Calu3 (cell line): ENCODE measurements around the gene CASTOR1. TPM values are rescaled to one million over a fixed set of nuclear protein-coding genes. Genes with fewer than 3 reads are reported as not detected.

Experiments
- BruUV-seq: library from RNA; stranded (reverse); fragments of 400-500 nt; replicated peaks from 2 replicates; lab custom pipeline; 2021; lab: Mats Ljungman, UMichigan
- CTCF ChIA-PET: fragments of 300-600 bp; sonication (Branson Sonifier 250); formaldehyde crosslinking; loops from one replicate; lab custom pipeline; 2022; ENCODE audit warnings: antibody characterized with exemption; lab: Charles Lee
- DNase-seq: peaks from one replicate; pipeline ENCODE4 v3.0.0; 2022
- H3K27ac Mint-ChIP-seq: one replicate; pipeline ENCODE4 v1.8.0; 2022; ENCODE audit warnings: mixed read lengths; ENCODE audit not compliant: unreplicated experiment
- H3K27me3 Mint-ChIP-seq: one replicate; pipeline ENCODE4 v1.8.0; 2022; ENCODE audit warnings: mixed read lengths; ENCODE audit not compliant: unreplicated experiment
- H3K36me3 Mint-ChIP-seq: one replicate; pipeline ENCODE4 v1.8.0; 2022; ENCODE audit warnings: mild to moderate bottlenecking, moderate library complexity, mixed read lengths; ENCODE audit not compliant: insufficient read depth, unreplicated experiment
- H3K4me1 Mint-ChIP-seq: one replicate; pipeline ENCODE4 v1.8.0; 2022; ENCODE audit warnings: mild to moderate bottlenecking, low read depth, mixed read lengths; ENCODE audit not compliant: unreplicated experiment
- H3K4me3 Mint-ChIP-seq: one replicate; pipeline ENCODE4 v1.8.0; 2022; ENCODE audit warnings: mild to moderate bottlenecking, low read depth, moderate library complexity, mixed read lengths; ENCODE audit not compliant: unreplicated experiment
- H3K9me3 Mint-ChIP-seq: one replicate; pipeline ENCODE4 v1.8.0; 2022; ENCODE audit warnings: low read depth, mixed read lengths; ENCODE audit not compliant: unreplicated experiment
- CTCF ChIP-seq: fragments of 200-600 bp; IDR thresholded peaks from one replicate; pipeline ENCODE4 v1.8.0; 2022; ENCODE audit warnings: antibody characterized with exemption; ENCODE audit not compliant: unreplicated experiment
- intact Hi-C: fragments of 100-400 bp; cut with micrococcal nuclease; formaldehyde crosslinking; loops from one replicate; pipeline ENCODE4 v1.10.0; 2022; ENCODE audit not compliant: unreplicated experiment
- total RNA-seq: library from RNA; stranded (reverse); gene quantifications from 2 replicates; pipeline ENCODE4 v1.2.3, GENCODE V29; 2022

Gene CASTOR1
- total RNA-seq, 1 experiment from 2014 or later: 14.2 TPM

DNA sequence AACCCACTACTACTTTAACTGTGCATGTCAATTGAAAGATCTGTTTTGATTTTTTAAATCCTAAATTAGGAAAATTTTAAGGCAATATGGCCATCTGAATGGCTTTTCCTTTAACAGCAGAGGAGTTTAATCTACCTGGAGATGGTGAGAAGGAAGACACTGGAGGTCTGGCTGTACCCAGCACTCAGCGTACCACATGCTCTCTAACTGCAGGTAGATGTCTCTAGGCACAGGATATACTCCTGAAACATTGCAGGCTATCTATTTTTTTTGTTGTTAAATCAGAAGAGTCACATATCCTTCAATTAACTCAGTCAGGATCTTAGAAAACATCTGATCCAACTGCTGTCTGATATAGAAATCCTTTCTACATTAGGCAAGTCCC, 17.3 kb upstream of the CASTOR1 start:
- CTCF ChIA-PET: no interaction called here
- no TSS peak for BruUV-seq
- TF ChIP-seq CTCF: no peak
- Mint-ChIP-seq H3K27ac (peak overlapping the region; percentile 77), H3K27me3 (no peaks in the 10 kb centered on the region), H3K9me3 (no peaks in the 10 kb centered on the region), H3K4me1 (peaks cover 92% of the 10 kb centered on the region), H3K4me3 (no peak overlapping the region), H3K36me3 (peaks cover 12% of the 10 kb centered on the region)
- DNase-seq: no peak
- intact Hi-C loops: no loop called here

DNA sequence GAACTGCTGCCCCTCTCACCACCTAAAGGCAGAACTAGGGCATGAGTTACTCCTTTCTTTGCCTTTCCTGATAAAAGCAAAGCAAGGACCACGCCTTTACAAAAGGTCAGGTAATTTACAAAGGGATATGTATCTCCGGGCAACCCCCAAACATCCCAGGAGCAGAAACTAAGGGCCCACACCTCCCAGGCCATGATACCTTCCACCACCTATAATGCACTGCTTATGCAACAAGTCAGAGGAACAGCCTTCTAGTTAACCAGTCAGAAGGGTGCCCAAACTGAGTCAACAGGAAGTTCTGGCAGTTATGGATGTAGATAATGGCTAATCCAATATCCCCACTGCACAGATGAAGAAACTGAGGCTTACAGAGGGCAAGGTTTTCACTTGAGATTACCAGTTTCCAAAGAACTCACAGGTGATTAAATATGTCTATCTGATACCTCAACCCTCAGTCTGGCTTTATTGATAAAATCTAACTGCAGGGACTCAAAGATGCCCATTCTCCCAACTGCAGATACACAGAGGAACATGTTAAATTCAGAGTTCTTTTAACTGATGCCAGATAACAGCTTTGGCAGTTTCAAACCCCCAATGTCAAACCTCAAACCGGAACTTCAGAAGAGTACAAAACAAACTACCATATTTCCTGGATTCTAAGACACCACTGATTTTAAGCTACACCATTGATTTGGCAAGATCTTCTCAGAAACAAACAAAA, 16.8 kb upstream of the CASTOR1 start:
- TF ChIP-seq CTCF: no peak
- peaks cover 17% of the 10 kb centered on the region for H3K36me3 Mint-ChIP-seq
- no peaks in the 10 kb centered on the region for H3K9me3 Mint-ChIP-seq
- BruUV-seq: no TSS peak
- CTCF ChIA-PET: no interaction called here
- H3K27ac Mint-ChIP-seq: peak overlapping the region; percentile 77
- H3K4me3 Mint-ChIP-seq: no peak overlapping the region
- no peaks in the 10 kb centered on the region for H3K27me3 Mint-ChIP-seq
- no peak for DNase-seq
- intact Hi-C loops: no loop called here
- peaks cover 92% of the 10 kb centered on the region for H3K4me1 Mint-ChIP-seq

GRCh38 chr22:30305519-30305905, 16.2 kb upstream of the CASTOR1 start:
- BruUV-seq: no TSS peak
- no peak for DNase-seq
- CTCF ChIA-PET: no interaction called here

GRCh38 chr22:30304495-30305244, 15.4 kb upstream of the CASTOR1 start:
- CTCF ChIA-PET: interaction anchor here (1.6 kb wide), 1 partner anchor 16 kb away, joined by 4 read pairs; the partner anchor contains the start of gene CASTOR1
- BruUV-seq: no TSS peak
- peak; percentile 26 for DNase-seq
- Mint-ChIP-seq H3K4me1 (peaks cover 80% of the 10 kb centered on the region), H3K27me3 (no peaks in the 10 kb centered on the region), H3K4me3 (peak overlapping the region; percentile 32), H3K9me3 (no peaks in the 10 kb centered on the region), H3K27ac (peak overlapping the region; percentile 77), H3K36me3 (peaks cover 23% of the 10 kb centered on the region)
- no peak for TF ChIP-seq CTCF
- intact Hi-C loops: no loop called here

More at GRCh38 chr22:30305519-30305905, 16.2 kb upstream of the CASTOR1 start:
- TF ChIP-seq CTCF: no peak
- Mint-ChIP-seq H3K27me3 (no peaks in the 10 kb centered on the region), H3K4me1 (peaks cover 88% of the 10 kb centered on the region), H3K4me3 (no peak overlapping the region), H3K27ac (peak overlapping the region; percentile 77), H3K9me3 (no peaks in the 10 kb centered on the region), H3K36me3 (peaks cover 22% of the 10 kb centered on the region)
- intact Hi-C loops: no loop called here
